Ascending aorta (tissue), 2 donors: ENCODE measurements around the gene SUSD2. TPM values are rescaled to one million over a fixed set of nuclear protein-coding genes. Genes with fewer than 3 reads are reported as not detected.
"Not testable (repeated sequence)": the region's sequence is repeated elsewhere in the genome, so short reads cannot be mapped to it uniquely, and the experiment has no call there.

Experiments
- DNase-seq, 2 donors: peaks; one replicate each; pipeline ENCODE4 v3.0.0-alpha.2; 2019; ENCODE audit warnings: low spot score in 2 of 2
- H3K27ac ChIP-seq, 2 donors: fragments of 200-600 bp; sonication (generic); one replicate each; pipeline ENCODE4 v1.5.1; 2016 to 2017; ENCODE audit warnings: mild to moderate bottlenecking in 1 of 2
- H3K27me3 ChIP-seq: fragments of 200-600 bp; sonication (generic); one replicate; pipeline ENCODE4 v1.5.1; 2017
- H3K36me3 ChIP-seq, 2 donors: fragments of 200-600 bp; sonication (generic); one replicate each; pipeline ENCODE4 v1.5.1; 2016
- H3K4me1 ChIP-seq, 2 donors: fragments of 200-600 bp; sonication (generic); one replicate each; pipeline ENCODE4 v1.5.1; 2016 to 2017; ENCODE audit warnings: mild to moderate bottlenecking in 1 of 2
- H3K4me3 ChIP-seq, 2 donors: fragments of 200-600 bp; sonication (generic); one replicate each; pipeline ENCODE4 v1.5.1; 2016 to 2017; ENCODE audit warnings: mild to moderate bottlenecking in 1 of 2
- H3K9me3 ChIP-seq, 2 donors: fragments of 200-600 bp; sonication (generic); one replicate each; pipeline ENCODE4 v1.5.1; 2016
- intact Hi-C: fragments of 100-400 bp; cut with DNase I; formaldehyde crosslinking; loops from one replicate; pipeline ENCODE4 v1.15.1; 2023
- total RNA-seq: library from RNA; depleted of rRNA; stranded (reverse); fragments of >200 nt; gene quantifications from one replicate; pipeline ENCODE4 v1.1.0, GENCODE V29; 2016
- TF ChIP-seq, protein P1 (sequence below), 3 experiments: fragments of 200-600 bp in 2 of 3; fragments of 450-650 bp in 1 of 3; sonication (generic) in 2 of 3; IDR thresholded peaks; one replicate each; pipeline ENCODE4 v1.5.1; 2016 to 2019; ENCODE audit warnings: antibody characterized with exemption in 3 of 3, mild to moderate bottlenecking in 1 of 3, moderate library complexity in 1 of 3

Gene SUSD2
- total RNA-seq, 1 donor from 2014 or later, result 51.0 TPM

DNA sequence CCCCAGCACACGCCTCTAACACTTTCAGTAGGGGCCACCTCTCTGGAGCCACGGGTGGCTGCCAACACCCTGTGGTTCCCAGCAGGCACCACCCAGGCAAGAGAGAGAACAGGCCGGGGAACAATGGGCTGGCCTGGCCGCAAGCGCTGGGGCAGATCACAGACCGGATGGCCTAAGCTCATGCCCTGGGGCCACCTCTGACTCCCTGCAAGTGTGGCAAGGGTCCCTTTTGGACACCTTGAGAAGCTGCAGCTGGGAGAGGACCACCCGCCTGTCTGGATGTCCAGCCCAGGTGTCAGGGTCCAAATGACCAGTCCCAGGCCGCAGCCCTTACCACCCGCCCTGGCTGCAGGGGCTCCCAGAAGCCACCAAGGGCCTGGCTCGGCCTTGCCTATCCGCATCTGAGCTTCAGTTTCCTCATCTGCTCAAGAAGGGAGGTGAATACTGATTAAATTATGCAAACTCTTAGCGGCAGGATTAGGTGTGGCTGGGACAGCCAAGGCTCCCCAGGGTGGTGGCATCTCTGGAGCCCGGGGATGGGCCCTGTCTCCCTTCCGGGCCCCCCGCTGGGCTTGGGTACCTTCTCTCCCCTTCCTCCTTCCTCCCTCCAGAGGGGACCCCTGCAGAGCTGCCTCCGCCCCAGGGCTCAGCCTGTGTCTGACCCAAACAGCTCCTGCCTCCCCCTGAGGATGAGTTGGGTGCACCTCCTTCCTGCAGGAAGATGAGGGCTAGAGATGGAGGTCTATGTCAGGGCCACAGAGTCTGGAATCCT is 785 bp upstream of the SUSD2 start:
- H3K27ac ChIP-seq, result peak overlapping the region; percentile 84 to 92
- H3K4me1 ChIP-seq, result peaks cover 11 to 71% of the 10 kb centered on the region in 2 donors
- H3K36me3 ChIP-seq, result peaks cover 9% of the 10 kb centered on the region in 2 donors
- no peaks in the 10 kb centered on the region for H3K27me3 ChIP-seq
- TF ChIP-seq, protein P1, sequence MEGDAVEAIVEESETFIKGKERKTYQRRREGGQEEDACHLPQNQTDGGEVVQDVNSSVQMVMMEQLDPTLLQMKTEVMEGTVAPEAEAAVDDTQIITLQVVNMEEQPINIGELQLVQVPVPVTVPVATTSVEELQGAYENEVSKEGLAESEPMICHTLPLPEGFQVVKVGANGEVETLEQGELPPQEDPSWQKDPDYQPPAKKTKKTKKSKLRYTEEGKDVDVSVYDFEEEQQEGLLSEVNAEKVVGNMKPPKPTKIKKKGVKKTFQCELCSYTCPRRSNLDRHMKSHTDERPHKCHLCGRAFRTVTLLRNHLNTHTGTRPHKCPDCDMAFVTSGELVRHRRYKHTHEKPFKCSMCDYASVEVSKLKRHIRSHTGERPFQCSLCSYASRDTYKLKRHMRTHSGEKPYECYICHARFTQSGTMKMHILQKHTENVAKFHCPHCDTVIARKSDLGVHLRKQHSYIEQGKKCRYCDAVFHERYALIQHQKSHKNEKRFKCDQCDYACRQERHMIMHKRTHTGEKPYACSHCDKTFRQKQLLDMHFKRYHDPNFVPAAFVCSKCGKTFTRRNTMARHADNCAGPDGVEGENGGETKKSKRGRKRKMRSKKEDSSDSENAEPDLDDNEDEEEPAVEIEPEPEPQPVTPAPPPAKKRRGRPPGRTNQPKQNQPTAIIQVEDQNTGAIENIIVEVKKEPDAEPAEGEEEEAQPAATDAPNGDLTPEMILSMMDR (IDR thresholded peaks at IDR 0.05), result no peak
- DNase-seq, result no peak
- intact Hi-C loops, result no loop called here
- H3K4me3 ChIP-seq, result no peak overlapping the region
- no peaks in the 10 kb centered on the region for H3K9me3 ChIP-seq

DNA sequence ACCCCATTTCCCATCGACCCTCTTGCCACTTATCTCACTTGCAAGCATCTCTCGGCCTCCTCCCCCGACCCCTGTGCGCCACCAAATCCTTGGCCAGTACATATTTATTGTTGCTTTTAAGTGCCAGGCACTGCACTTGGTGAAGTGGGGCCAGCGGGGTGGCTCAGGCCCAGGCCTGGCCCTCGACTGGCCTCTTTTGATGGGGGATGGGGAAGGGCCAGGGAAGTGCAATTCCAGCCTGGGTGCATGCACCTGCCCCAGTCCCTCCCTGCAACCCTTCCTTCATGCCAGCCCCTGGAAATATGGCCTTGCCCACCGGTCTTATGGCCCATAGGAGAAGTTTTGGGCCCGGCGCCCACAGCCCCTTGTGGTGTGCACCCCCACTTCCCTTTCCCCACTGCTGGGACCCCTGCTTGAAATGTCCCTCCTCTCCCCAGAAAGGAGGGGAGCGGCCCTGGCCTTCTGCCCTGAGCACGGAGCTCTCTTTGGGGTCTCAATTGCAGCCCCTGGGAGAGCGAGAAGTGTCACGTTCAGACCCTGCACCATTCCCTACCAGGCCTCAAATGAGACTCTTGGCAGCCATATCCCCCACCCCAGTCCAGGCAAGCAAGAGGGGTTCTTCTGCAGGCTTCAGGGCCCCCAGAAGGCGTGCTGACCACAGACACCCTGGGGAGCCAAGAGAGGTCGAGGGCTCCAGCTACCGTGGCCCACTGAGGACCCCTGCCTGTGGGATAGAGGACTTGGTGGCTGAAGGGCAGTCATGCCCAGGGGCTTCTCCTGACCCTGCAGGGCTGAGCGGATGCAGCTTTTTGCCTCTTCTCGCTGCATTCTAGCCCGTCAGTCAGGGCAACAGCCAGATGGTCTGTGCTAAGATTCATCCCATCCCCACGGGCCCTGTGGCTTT is 961 bp downstream of the SUSD2 start:
- intact Hi-C loops, result no loop called here
- TF ChIP-seq, protein P1 (IDR thresholded peaks at IDR 0.05), result peak in 1 of 3 experiments; percentile 21
- peak overlapping the region; percentile 28 to 44 for H3K4me3 ChIP-seq
- H3K27ac ChIP-seq, result peak overlapping the region; percentile 84 to 92
- peaks cover 14 to 27% of the 10 kb centered on the region in 2 donors for H3K36me3 ChIP-seq
- peaks cover 10 to 54% of the 10 kb centered on the region in 2 donors for H3K4me1 ChIP-seq
- DNase-seq, result no peak
- no peaks in the 10 kb centered on the region for H3K9me3 ChIP-seq
- no peaks in the 10 kb centered on the region for H3K27me3 ChIP-seq

DNA sequence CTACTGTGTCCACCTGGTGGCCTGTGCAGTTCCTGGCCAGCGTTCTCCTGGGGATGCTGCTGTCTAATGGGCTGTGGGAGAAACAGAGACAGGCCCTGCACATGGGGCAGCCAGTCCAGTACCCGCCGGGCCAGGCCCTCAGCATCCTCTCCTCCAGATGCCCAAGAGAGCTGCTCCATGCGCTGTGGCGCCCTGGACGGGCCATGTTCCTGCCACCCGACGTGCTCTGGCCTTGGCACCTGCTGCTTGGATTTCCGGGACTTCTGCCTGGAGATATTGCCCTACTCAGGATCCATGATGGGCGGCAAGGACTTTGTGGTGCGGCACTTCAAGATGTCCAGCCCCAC is 1.6 kb downstream of the SUSD2 start:
- H3K9me3 ChIP-seq, DNase-seq, H3K27me3 ChIP-seq, intact Hi-C loops, H3K4me3 ChIP-seq: not testable (repeated sequence)
- peak overlapping the region in 1 of 2 donors; percentile 92 for H3K27ac ChIP-seq
- H3K4me1 ChIP-seq, result peaks cover 6 to 47% of the 10 kb centered on the region in 2 donors
- H3K36me3 ChIP-seq, result peaks cover 14 to 32% of the 10 kb centered on the region in 2 donors

DNA sequence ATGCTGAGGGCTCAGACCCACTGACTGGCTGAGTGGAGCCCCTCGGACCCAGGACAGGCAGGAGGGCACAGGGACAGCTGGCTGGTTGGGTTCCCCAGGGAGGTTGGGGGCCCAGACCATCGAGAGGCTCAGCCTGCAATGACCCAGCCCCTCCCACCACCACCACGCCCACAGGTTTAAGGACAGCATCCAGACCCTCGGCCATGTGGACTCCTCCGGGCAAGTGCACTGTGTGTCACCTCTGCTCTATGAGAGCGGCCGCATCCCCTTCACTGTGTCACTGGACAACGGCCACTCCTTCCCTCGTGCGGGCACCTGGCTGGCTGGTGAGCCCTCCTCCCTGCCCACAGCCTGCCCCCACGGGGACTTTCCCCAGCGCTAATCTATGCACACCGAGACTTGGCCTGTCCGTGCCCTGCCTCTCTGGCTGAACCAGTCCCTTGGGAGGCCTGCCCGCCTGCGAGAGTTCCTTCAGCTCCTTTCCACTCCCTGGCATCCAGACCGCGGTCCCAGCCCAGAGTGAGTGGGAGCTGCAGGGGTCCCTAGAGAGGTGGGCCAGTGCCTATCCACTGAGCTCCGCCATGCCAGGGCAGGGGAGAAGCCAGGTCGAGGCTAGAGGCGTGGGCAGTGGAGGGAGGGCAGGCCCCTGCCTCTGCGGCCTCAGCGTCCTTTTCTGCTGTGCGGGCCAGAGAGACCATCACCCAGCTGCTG is 2.2 kb downstream of the SUSD2 start:
- no peak for DNase-seq
- H3K4me1 ChIP-seq, result peaks cover 4 to 42% of the 10 kb centered on the region in 2 donors
- no peak overlapping the region for H3K27ac ChIP-seq
- TF ChIP-seq, protein P1 (IDR thresholded peaks at IDR 0.05), result no peak
- peaks cover 9 to 38% of the 10 kb centered on the region in 2 donors for H3K36me3 ChIP-seq
- peak overlapping the region in 1 of 2 donors; percentile 0 for H3K4me3 ChIP-seq
- intact Hi-C loops, result no loop called here
- no peaks in the 10 kb centered on the region for H3K27me3 ChIP-seq
- no peaks in the 10 kb centered on the region for H3K9me3 ChIP-seq

DNA sequence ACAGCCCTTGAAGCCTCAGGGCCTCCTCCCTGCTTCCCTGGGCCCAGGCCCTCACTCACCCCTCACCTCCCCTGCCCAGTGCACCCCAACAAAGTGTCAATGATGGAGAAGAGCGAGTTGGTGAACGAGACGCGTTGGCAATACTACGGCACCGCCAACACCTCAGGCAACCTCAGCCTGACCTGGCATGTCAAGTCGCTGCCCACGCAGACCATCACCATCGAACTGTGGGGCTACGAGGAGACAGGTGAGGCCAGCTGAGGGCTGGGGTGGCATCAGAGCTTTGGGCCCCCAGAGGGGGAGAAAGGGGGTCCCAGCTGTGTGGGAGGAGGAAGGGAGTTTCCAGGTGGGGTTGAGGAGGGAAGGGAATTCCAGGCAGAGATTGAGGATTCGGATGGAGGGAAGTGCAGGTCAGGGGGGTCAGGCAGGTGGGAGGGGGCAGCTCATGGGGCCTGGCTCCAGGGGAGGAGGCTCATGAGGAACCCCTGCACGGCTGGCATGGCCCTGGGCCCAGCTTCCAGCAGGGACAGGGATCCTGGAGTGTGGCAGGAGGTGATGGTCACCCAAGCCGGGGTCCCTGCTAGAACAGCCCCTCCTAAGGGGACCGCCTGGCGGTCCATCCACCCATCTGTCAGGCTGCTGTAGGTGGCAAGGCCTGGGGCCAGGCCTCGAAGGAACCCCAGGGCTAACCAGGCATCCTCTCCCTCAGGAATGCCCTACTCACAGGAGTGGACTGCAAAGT is 2.9 kb downstream of the SUSD2 start:
- peaks cover 9 to 40% of the 10 kb centered on the region in 2 donors for H3K36me3 ChIP-seq
- TF ChIP-seq, protein P1 (IDR thresholded peaks at IDR 0.05), result no peak
- no peak for DNase-seq
- no peak overlapping the region for H3K27ac ChIP-seq
- H3K4me1 ChIP-seq, result peaks cover 4 to 39% of the 10 kb centered on the region in 2 donors
- no peaks in the 10 kb centered on the region for H3K9me3 ChIP-seq
- H3K4me3 ChIP-seq, result no peak overlapping the region
- intact Hi-C loops, result no loop called here
- no peaks in the 10 kb centered on the region for H3K27me3 ChIP-seq
